Measurements from ENCODE around the gene PARD3. TPM values are rescaled to one million over a fixed set of nuclear protein-coding genes. Genes with fewer than 3 reads are reported as not detected.

The PARD3 gene
- total RNA-seq, 2 donors from 2014 or later, result 32.0 to 61.9 TPM

- WGBS, result 95% methylated on average over 5 of the region's 5 CpGs
- no peaks in the 10 kb centered on the region for H3K27me3 ChIP-seq (replicated peaks; ENCODE audit: insufficient read depth)
- no peaks in the 10 kb centered on the region for H3K4me1 ChIP-seq (replicated peaks)
- no peaks in the 10 kb centered on the region for H3K36me3 ChIP-seq
- H3K9me3 ChIP-seq, result no peaks in the 10 kb centered on the region
- TF ChIP-seq POLR2AphosphoS5 (IDR thresholded peaks at IDR 0.05) (no peak), POLR2A (IDR thresholded peaks at IDR 0.05) (no peak), CTCF (IDR thresholded peaks at IDR 0.05) (no peak)
- no peak for DNase-seq (ENCODE audit: low spot score)
- intact Hi-C loops (cut with DNase I), result no loop called here
- H3K27ac ChIP-seq, result no peak overlapping the region
- H3K4me3 ChIP-seq, result no peak overlapping the region
Measured at GRCh38 chr10:34681933-34682332, 133.2 kb downstream of the PARD3 start.

- 87% methylated on average over 8 of the region's 8 CpGs for WGBS
- DNase-seq (ENCODE audit: low spot score), result no peak
- intact Hi-C loops (cut with DNase I), result no loop called here
- Histone ChIP-seq H3K4me1 (replicated peaks) (no peaks in the 10 kb centered on the region), H3K36me3 (no peaks in the 10 kb centered on the region), H3K27ac (no peak overlapping the region), H3K27me3 (replicated peaks; ENCODE audit: insufficient read depth) (no peaks in the 10 kb centered on the region), H3K9me3 (no peaks in the 10 kb centered on the region), H3K4me3 (no peak overlapping the region)
- TF ChIP-seq POLR2A (IDR thresholded peaks at IDR 0.05), result no peak
- TF ChIP-seq POLR2AphosphoS5 (IDR thresholded peaks at IDR 0.05), result no peak
- no peak for TF ChIP-seq CTCF (IDR thresholded peaks at IDR 0.05)
Measured at GRCh38 chr10:34679177-34679576, 135.9 kb downstream of the PARD3 start.

GRCh38 chr10:34677591-34677990, 137.5 kb downstream of the PARD3 start:
- TF ChIP-seq CTCF (IDR thresholded peaks at IDR 0.05) (no peak), POLR2AphosphoS5 (IDR thresholded peaks at IDR 0.05) (no peak), POLR2A (IDR thresholded peaks at IDR 0.05) (no peak)
- no peak for DNase-seq (ENCODE audit: low spot score)
- no peaks in the 10 kb centered on the region for H3K36me3 ChIP-seq
- no peak overlapping the region for H3K27ac ChIP-seq
- H3K4me3 ChIP-seq, result no peak overlapping the region
- no peaks in the 10 kb centered on the region for H3K4me1 ChIP-seq (replicated peaks)
- no peaks in the 10 kb centered on the region for H3K9me3 ChIP-seq
- intact Hi-C loops (cut with DNase I), result no loop called here
- no peaks in the 10 kb centered on the region for H3K27me3 ChIP-seq (replicated peaks; ENCODE audit: insufficient read depth)
- 74% methylated on average over 4 of the region's 4 CpGs for WGBS

GRCh38 chr10:34677132-34677531, 138.0 kb downstream of the PARD3 start:
- no peaks in the 10 kb centered on the region for H3K36me3 ChIP-seq
- DNase-seq (ENCODE audit: low spot score), result no peak
- H3K9me3 ChIP-seq, result no peaks in the 10 kb centered on the region
- H3K4me3 ChIP-seq, result no peak overlapping the region
- no peaks in the 10 kb centered on the region for H3K27me3 ChIP-seq (replicated peaks; ENCODE audit: insufficient read depth)
- H3K27ac ChIP-seq, result no peak overlapping the region
- intact Hi-C loops (cut with DNase I), result no loop called here
- TF ChIP-seq POLR2A (IDR thresholded peaks at IDR 0.05) (no peak), CTCF (IDR thresholded peaks at IDR 0.05) (no peak), POLR2AphosphoS5 (IDR thresholded peaks at IDR 0.05) (no peak)
- H3K4me1 ChIP-seq (replicated peaks), result no peaks in the 10 kb centered on the region

- intact Hi-C loops (cut with DNase I), result no loop called here
- no peak for DNase-seq (ENCODE audit: low spot score)
- H3K27me3 ChIP-seq (replicated peaks; ENCODE audit: insufficient read depth), result no peaks in the 10 kb centered on the region
- no peaks in the 10 kb centered on the region for H3K36me3 ChIP-seq
- no peak for TF ChIP-seq CTCF (IDR thresholded peaks at IDR 0.05)
- no peak for TF ChIP-seq POLR2AphosphoS5 (IDR thresholded peaks at IDR 0.05)
- no peak for TF ChIP-seq POLR2A (IDR thresholded peaks at IDR 0.05)
- H3K27ac ChIP-seq, result no peak overlapping the region
- no peaks in the 10 kb centered on the region for H3K4me1 ChIP-seq (replicated peaks)
- no peaks in the 10 kb centered on the region for H3K9me3 ChIP-seq
- 93% methylated on average over 8 of the region's 8 CpGs for WGBS
- no peak overlapping the region for H3K4me3 ChIP-seq
Measured at GRCh38 chr10:34674176-34674575, 140.9 kb downstream of the PARD3 start.
